Measurements from ENCODE around the gene MAPKAPK2.

MAPKAPK2 gene

GRCh38 chr1:206705726-206706297 is 21.1 kb downstream of the MAPKAPK2 start:
- no peak for DNase-seq

GRCh38 chr1:206706298-206706791 is 21.6 kb downstream of the MAPKAPK2 start:
- peak; percentile 97 for DNase-seq

DNA sequence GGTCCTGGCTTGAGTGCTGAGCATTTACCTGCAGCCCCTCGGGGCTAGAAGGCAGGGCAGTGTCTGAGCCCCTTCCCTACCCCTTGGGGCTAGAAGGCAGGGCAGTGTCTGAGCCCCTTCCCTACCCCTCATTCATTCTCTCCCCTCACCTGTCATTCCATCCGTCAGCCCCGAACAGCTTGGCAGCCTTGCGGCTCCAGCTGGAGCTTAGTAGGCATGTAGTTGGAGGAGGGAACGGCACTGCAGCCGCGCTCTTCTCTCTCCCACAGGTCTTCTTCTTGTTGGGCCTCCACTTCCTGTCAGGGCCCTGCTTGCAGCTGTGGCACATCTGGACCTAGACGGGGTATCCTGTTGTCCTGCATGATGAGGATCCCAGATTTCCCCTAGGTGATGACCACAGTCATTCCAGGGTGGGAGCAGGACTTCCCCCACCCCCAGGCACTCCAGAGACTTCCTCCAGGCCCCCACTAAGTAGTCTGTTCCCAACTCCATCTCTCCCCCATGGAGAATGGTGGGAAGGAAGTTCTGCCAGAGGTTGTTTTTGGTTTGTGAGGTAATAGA is 22.2 kb downstream of the MAPKAPK2 start:
- no peak for DNase-seq

DNA sequence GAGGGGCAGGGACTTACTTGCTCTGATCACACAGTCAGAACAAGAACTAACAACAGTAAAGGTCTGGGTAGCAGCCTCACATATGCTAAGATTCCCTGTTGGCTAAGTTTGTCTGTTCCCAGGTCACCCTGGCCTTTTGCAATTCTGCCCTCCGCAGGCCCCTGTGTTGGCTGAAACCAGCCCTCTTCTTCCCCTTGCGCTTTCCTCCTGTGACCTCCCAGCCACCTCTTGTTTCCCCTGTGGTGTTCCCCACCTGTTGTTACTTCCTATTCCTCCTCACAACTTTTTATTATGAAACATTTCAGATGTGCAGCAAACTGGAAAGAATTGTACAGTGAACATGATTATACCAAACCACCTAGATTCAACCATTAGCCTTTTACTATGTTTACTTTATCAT is 23.4 kb downstream of the MAPKAPK2 start:
- no peak for DNase-seq

GRCh38 chr1:206708882-206709281 is 24.2 kb downstream of the MAPKAPK2 start:
- DNase-seq: no peak

DNA sequence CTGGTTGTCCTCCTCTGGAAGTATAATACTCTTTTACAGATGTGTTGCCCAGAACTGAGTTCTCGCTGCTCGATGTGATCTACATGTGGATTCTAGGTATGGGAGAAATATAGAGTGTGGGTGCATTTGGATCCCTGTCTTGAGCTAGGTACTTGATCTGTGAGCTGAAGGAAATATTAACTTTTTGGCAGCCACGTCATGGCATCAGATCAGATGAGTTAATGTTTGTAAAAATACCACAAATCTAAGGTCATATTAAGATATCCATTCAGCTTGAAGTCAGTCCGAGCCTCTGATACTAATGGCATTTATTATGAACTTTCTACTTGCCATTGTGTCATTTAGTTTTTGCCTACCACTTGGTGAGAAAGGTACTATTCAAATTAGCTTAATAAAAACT is 24.6 kb downstream of the MAPKAPK2 start:
- DNase-seq: no peak

DNA sequence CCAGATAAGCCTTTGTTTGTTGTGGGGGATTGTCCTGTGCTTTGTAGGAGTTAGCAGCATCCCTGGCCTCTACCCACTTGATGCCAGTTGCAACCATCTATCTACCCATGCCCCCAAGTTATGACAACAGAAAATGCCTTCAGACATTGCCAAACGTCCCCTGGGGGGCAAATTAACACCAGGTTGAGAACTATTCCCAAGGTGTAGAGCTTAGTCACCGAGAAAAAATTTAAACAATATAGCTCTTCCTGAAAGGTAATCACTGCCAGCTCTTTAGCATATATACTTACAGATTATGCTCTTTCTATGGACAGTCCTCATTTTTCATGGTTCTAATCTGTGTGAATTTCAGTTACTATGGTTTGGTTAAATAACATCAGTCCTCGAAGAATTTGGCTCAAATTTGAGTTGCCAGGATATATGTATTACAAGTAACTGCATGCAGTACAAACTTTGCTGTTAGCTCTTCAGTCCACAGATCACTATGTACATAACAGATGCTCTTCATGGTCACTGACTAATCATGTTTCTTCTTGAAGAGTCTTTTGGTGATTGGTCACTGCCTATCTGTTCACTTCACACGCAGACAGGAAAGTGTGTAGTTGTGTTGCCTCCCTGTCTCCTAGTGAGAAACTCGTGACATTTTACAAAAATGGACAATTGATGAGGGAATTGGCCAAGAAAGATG is 25.2 kb downstream of the MAPKAPK2 start:
- DNase-seq: peak; percentile 60

- DNase-seq: no peak
These were observed 25.7 kb downstream of the MAPKAPK2 start for GRCh38 chr1:206710460-206710823.

- DNase-seq: no peak
These were observed 28.4 kb downstream of the MAPKAPK2 start for GRCh38 chr1:206713070-206713469.

DNA sequence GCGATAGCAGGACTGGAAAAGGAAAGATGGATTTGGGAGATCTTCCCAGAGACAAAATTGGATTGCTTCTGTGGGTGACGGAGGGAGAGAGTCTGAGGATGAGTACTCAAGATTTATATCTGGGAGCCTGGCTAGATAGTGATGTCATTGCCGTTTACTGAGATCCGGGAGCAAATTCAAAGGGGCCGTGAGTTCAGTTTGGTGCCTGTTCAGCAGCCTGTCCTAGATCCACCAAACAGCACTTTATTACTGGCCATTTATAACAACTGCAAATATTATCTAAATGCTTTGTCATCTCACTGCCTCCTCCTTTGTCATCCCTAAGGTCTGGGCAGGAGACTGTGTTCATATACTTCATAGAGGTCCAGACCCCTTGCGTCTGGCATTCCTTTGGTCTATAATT is 29.2 kb downstream of the MAPKAPK2 start:
- DNase-seq: peak; percentile 43

GRCh38 chr1:206714331-206715058 is 29.8 kb downstream of the MAPKAPK2 start:
- peak; percentile 52 for DNase-seq

DNA sequence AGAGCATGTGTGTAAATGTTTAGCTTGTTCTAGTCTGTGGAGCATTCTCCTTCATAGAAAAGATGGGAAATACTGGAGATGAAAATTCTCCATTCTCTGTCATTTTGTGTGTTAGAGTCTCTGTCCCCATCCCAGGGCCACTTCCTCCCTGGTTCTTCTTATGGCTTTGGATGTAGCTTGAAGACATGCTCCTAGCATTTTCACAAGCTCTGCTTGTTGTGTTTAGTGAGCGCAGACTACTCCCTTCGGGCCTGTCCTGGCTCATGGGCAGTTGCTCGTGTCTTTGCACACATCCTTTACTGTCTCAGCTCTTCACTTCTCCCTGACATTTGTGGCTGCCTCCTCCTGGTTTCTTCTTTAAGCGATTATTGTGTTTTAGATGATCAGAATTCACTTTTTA is 30.4 kb downstream of the MAPKAPK2 start:
- DNase-seq: no peak

DNA sequence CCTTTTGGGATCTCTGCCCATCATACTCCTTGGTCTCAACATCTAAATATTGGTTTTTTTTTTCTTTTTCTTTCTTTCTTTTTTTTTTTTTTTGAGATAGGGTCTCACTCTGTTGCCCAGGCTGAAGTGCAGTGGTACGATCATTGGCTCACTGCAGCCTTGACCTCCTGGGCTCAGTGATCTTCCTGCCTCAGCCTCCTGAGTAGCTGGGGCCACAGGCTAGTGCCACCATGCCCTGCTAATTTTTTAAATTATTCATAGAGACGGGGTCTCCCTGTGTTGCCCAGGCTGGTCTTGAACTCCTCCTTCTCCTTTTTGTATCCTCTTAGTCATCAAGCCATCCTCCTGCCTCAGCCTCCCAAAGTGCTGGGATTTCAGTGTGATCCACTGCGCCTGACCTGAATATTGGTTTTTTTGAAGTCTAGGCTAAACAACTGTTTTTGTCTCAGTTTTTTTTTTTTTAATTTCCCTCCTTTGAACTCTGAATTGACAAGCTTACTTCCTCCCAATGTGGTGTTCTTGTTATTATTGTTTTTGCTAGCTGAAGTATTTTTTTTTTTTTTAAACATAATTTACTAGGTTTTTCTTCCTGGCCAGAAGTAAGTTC is 30.9 kb downstream of the MAPKAPK2 start:
- no peak for DNase-seq

- DNase-seq: no peak
These were observed 31.6 kb downstream of the MAPKAPK2 start for GRCh38 chr1:206716159-206716869.

DNA sequence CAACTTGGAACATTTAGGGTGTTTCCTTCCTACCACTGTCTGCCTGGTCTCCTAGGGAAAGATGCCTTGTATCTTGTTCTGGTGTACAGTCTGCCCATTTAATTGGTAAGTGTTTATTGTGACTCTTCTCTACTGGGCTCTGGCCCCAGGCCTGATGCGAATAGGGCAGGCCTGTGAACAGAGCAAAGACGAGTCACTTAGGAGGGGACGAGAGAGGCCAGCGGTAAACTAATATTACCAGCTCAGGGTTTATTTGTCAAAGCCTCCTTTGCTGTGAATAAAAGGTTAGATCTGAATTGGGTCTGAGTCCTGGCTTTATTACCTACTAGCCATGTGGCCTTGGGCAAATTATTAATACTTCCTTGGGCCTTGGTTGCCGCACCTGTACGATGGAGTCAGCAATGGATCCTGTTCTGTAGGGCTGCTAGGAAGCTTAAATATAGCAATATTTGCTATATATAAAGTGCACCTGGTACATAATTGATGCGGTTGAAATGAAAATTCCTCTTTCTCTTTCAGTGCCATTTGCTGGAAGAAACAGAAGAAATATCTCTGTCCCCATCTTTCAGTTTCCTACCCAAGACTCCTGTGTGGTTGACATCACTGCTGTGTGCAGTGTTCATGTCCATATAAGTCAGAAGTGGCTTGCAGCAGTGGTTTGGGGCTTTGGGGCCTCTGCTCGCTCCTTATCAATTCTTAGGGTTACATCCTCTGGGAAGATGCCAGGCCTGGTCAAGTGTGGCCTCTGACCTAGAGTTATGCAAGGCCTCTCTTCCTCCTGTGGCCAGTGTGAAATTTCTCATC is 32.4 kb downstream of the MAPKAPK2 start:
- no peak for DNase-seq

DNA sequence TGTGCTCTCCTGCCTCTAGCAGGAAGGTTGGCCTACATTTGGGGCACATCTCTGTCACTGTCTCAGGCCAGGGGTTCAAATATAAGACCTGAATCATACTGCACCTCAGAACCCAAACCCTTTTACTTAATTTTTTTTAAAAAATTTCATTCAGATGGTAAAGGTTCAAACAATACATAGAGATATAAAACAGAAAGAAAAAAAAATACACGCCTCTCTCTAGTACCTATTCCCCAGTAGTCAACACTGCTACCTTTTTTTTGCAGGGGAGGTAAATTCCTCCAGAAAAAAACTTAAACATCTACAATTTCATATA is 32.9 kb downstream of the MAPKAPK2 start:
- DNase-seq: no peak

GRCh38 chr1:206719169-206719839 is 34.6 kb downstream of the MAPKAPK2 start:
- DNase-seq: no peak

DNA sequence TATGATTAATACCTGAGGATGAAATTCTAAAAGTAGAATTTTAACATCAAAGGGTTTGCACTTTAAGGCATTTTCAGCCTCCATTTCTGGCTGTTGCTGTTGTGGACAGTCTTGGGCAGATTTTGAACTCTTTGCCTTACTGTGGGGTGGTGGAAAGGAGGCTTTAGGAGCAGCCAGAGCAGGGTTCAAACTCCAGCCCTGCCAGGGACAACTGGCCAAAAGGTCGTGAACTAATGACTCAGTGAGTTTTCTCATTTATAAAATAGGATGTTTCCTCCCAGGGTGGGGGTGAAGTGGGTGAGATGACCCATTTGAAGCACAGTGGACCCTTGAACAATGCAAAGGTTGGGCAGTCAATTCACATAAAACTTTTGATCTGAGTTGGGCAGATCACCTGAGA is 36.7 kb downstream of the MAPKAPK2 start:
- DNase-seq: no peak

DNA sequence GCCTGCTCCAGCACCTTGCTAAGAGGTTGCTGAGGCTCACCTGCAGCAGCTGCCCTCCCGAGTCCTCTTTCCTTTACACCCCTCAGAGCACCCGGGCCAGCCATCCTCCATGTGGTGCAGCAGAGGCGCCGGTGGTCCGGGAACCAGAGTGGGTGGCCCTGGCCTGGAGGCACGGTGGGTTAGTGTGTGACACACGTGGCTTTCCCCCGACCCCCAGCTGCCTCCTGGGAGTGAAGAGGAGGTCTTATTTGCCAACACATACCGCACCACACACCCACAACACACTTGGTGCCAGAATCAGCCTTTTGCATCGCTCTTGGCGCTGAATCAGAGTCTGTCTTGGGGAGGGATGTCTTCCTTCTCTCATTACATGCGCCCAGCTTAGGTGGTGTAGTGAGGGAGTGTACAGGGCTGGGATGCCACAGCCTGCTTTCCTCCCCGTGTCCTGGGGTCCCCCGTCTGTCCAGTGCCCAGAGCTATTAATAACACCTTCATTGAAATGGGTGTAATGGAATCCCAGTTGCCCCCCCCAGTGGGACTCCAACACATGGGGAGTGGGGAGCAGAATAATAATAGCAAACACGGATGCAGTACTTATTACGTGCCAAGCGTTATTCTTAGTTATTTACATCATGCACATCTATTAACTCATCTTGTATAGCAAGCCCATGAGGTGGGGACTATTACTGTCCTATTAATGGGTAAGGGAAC is 38.2 kb downstream of the MAPKAPK2 start:
- DNase-seq: peak; percentile 44

DNA sequence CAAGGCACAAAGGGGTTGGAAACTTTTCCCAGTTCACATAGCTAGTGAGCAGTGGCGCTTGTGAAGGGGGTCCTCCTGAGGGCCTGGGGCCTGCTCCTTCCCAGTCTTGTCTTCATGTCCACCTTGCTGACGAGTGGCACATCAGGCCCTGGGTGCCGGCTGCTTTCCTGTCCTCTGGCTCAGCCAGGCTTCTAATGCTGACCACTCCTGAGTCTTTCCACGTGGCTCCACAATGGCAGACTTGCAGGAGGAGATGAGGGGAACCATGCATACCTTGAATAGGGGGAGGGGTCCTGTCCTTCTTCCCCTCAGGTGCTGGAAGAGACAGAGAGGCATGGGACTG is 38.7 kb downstream of the MAPKAPK2 start:
- DNase-seq: no peak
